T-helper 2 cell (primary cell): ENCODE measurements around the gene SOX5.

Experiments
- DNase-seq, 5 experiments: peaks; one replicate each; pipeline versions ENCODE4 v3.0.0 to v3.0.0-alpha.2; 2012 to 2022

SOX5 gene

DNA sequence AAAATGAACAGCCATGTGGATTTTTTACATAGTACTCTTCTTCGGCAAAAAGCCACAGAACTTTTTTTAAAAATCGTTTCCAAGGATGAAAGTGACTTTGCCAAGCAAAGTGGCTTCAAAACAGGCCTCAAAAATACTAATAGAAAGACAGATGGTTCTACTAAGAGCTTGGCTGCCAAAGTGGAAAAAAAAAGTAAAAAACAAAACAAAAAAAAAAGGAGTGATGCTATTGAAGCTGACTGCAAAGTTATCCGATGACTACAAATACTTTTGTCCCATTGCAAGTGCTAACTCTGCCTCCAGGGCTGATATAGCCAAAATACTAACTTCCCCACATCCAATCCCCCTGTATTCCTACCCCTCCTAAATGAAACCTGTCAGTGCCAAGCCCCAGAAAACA lies 277.6 kb downstream of the SOX5 start:
- no peak for DNase-seq

DNA sequence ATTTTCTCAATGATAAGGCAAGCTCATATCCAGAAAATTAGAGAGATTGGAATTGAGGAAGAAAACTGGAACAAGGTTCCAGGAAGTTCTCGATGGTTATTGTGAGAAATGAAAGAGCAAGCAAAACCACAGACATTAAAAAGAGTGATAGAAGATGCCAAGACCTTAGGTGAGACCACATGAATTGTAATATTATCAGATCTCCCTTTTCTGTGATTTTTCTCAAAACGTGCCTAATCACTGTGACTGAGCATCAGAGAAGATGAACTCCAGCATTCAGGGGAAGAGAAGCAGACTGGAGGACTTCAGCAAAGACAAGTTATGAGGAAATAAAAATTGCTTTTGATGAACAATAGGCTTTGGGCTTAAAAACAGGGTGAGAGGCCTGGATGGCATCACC lies 278.8 kb downstream of the SOX5 start:
- DNase-seq: no peak

DNA sequence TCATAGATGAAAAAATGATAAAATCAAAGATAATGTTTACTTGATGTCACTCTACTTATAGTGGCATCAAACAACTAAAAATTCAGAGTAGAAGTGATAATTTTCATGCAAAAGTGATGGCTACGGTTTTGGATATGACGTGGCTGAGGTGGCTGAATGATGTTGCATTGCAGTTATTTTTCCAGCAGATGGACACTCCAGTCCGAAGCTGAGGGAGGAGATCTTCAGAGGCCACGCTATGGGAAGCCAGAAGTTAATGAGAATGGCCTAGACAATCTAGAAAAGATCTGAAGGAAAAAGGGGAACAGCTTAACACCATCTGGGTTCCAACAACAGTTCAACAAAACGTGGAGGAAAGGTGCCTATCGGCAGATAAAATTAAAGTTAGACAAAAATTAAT lies 279.8 kb downstream of the SOX5 start:
- DNase-seq: no peak

DNA sequence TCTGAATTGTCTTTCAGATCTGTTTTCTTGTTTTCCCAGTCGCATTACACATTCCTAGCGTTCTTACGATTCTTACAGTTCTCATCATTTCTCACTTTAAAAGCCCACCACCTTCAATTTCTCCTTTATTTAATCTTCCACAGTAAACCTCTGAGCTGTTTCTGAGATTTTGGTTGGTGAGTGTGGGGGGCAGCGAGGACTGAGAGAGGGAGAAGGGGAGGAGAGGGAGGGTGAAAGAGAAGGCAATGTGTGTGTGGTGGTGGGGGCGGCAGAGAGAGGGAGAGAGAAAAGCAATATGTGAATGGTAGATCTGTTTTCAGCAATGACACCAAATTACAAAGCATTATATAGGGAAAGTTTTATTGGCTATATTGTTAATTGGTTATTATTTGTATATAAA lies 282.6 kb downstream of the SOX5 start:
- DNase-seq: no peak

DNA sequence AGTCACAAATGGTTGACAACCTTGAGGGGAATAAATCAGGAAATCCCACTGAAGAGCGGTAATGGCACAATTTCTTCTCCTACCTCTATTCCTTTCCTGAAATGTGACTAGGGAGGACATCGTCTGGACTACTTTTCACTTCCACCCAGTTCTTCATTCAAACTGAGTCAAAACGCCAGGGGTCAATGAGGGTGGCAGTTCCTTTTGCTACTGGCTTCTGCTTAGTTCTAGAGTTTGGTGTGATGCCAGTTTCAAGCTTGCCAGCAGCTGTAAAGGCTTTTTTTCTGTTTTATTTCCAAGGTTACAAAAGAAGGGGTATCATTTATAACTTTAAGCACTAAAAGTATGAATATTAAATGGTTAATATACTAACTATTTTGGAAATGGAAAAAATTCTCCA lies 286.5 kb downstream of the SOX5 start:
- DNase-seq: no peak

DNA sequence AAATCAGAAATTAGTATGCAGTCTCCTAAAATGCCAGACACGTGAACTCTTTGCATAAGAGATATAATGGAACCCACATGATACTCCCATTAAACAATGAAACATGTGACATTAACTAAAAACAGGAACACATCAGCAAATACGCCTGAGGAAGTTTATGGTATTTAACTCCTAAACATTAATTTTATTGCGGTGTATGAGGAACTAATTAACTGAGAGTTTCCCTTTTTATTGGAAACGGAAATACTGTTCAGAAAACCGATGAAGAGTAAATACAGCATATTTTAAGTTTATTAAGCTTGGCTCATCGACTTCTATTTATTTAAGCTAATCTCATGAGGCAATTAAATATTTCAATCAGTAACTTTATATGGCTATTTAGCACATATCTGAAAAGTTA lies 290.3 kb downstream of the SOX5 start:
- DNase-seq: no peak

DNA sequence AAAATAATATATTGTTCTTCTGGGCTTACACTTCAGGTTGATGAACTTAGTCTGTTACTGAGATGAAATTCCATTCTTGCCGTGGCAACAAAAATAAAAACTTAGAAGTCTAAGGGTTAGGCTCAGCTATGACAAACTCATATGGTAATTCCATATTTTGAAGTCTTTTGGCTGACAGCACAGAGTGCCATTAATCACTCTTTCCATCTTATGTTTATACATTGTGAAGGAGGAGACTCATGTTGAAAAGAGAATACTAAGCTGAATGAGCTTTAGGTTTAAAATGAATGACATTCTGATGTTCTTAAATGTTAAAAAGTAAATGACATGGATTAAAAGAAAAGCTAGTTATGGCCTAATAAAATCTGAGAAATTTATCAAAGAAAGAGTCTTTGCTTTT lies 291.9 kb downstream of the SOX5 start:
- DNase-seq: no peak

DNA sequence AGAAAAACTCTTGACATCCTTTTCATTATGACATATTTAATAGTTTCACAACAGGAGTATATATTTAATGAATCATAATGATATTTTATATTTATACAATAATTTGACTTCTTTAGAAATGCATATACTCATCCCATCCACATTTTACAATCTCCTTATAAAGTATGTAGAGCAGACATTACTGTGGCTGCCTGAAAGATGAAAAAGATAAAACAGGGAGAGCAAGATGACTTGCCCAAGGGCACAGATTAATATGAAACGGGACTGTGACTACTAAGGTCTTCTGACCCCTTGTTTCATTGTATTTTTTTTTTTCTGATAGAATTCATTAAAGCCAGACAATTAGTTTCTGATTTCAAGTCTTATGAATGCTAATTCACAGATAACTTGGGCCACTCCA lies 293.6 kb downstream of the SOX5 start:
- DNase-seq: no peak

DNA sequence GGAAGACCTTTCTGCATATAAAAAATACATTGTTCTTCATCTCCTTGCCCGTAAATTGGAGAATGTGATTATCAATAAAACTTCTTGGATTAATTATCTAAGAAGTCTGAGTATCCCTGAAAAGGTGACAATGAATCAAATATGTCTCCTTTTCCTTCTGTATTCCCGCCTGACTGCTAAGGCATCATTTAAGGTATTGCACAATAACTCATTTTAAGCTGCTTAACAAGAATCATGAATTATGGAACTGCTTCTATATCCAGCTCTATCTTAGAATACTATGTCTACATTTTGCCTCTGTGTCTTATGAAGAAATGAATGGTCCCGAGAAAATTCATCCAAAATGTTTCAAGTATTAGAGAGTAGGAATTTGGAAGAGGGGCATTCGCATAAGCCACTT lies 294.4 kb downstream of the SOX5 start:
- DNase-seq: no peak

DNA sequence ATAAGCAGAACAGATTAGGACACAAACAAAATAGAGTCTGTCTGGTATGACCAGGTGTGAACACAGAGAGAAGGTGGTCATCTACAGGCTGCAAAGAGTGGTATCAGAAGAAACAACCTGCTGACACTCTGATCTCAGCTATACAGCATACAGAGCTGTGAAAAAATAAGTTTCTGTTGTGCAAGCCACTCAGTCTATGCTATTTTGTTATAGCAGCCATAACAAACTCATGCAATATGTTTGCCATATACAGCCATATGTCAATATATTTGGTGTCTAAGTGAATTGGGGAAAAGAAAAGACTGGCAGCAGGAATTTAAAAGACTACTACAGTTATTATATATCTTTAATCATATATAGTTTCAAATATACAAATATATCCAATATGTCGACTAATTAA lies 300.9 kb downstream of the SOX5 start:
- DNase-seq: no peak

DNA sequence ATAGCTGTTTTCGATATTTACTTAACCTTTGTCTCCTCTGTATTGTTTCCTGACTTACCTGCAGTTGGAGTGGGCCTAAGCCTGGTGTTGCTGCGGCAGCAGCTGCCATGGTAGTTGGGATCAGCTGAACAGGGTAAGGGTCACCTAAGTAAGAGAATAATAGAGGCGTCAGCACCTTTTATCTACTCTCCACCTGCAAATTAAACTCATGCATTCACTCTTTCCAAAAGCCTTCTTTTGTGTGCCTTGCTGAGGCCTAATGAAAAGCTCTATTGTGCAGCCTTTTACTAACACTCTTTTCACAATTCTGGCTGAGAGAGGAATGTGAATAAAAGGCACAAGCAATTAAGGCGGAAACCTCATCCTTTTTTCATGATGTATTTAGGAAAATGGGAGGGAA lies 308.7 kb downstream of the SOX5 start:
- no peak for DNase-seq

DNA sequence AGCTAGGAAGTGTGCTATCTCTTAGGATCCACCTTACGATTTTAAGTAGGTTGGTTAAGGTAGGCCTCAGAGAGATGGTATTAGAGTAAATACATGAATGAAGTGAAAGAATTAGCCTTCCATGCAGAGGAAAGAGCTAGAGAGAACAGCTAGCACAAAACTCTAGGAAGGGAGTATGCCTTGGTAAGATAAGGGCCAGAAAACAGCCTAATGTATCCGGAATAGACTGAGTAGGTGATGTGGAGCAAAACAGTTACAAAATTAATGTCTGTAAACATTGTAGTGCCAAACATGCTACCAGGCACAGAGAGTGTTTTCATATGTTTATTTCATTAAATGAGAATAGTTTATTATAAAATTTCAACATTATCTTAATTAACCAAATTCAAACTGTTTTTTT lies 315.1 kb downstream of the SOX5 start:
- DNase-seq: no peak

DNA sequence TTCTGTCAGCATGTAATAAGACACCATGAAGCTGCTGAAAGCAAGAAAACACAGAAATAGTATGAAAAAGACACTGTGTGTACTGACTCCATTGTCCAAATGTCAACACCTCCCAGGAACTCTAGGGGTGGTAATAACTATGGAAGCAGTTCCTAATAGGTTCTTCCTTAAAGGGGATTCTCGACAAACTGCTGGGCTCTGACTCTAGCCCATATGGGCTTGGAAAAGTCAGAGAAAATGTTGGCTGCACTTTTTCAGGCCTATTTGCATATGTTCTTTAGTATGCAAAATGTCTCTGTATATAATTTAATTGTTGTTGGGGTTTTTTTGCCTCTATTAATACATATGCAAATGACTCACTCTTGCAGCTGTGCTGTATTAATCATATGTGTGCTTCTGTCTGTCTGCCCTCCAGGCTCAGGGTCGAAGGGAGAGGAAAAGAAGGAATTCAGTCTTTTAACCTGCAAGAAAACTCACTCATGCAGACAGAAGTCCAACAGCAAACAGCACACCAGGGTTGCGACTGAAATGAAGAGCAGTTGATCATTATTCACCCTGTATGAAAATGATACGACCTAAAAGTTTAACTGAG lies 317.6 kb downstream of the SOX5 start:
- no peak for DNase-seq

DNA sequence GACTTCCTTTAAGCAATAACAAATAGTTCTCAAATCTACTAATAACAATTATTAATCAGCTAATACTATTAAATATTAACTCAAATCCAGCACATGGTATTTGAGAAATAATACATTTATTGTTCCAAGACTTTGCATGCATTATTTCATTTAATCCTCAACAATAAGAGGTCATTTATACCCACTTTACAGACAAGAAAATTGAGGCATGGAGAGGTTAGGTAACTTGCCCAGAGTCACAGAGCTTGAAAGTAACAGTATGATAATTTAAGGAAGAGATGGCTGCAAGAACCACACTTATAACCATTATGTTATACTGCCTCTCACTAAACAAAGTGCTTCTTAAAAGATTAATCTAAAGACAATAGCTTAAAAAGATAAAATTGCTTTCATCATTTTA lies 318.9 kb downstream of the SOX5 start:
- DNase-seq: no peak

DNA sequence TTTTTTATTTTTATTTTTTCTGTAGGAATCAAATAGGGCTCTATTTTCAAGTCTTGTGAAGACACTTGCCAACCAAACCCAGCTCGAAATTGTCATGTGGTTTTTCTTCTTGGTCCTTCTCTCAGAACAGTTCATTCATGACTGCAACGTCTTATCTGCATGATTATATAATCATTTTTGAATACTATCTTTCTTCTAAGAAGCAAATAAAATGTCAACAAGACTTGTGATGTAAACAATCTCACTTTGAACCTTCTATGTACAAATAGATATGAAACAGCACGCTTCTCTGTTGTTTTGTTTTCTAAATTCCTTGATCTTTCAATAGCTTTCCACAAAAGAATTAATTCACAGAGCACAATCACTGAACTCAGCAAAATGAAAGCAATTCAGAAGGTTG lies 320.7 kb downstream of the SOX5 start:
- no peak for DNase-seq

DNA sequence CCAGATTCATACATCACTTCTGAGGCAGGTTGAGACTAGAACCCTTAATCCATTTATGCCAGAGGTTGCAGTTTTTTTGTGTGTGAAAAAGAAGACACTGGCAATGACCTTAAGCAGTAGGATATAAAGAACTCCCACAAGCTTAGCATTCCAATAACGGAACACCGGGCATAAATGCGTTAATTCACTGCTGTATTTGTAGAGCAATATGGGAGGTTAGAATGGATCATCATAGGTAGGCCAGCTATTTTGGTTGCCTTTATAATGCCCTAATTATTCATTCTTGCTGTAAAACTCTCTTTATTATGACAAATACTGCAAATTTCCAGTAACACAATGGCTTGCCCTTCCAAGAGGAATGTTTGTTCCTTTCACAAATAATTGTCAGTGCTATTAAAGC lies 322.7 kb downstream of the SOX5 start:
- no peak for DNase-seq

DNA sequence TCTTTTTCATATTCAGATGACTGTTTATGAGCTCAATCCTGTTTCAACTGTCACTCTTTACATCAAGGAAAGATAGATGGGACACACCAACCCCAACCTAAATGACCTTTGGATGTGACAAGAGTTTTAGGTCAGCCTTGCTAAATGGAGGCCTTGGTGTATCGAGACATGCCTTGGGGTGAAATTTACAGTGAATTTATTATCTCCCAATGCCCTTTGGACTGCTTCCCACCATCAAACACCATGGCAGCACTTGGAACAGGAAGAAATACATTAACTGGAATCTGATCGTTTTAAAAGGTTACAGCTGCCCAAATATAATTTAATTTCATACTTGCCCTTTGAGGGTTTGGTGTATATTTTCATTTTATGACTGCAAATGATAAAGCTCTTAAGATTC lies 327.6 kb downstream of the SOX5 start:
- DNase-seq: no peak

DNA sequence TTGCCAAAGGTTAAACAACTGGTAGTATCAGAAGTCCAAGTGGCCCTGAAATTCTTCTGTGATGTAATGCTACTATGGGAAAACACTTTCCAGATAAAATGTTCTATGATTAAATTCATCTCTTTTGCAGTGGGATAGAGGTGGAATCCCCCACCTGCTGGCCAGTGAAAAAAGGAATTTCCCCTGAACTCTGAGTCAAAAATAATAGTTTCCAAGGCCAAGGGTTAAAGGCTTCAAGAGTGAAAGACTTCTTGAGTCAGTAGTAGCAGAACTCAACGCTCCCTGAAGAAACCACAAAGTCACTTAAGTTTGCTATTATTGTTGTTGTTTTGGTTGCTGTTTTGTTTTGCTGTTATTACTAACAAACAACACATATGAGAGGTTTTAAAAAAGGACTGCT lies 330.8 kb downstream of the SOX5 start:
- no peak for DNase-seq

DNA sequence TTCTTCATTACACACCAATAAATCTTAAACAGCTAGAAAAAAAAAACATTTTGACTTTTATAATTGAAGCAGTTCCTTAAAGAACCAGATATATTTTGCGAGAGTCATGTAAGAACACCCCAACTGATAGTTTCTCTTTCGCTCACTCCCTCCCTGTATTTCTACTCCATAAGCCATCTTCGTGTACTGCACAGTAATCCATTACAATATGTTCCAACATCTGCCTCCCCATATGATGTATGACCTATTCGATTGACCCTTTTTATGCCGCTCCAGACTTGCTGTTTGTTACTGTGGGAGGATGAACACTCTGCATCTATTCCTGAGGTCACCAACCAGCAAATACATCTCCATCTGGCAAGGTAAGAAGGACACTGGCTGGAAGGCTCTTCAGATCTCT lies 331.7 kb downstream of the SOX5 start:
- no peak for DNase-seq

DNA sequence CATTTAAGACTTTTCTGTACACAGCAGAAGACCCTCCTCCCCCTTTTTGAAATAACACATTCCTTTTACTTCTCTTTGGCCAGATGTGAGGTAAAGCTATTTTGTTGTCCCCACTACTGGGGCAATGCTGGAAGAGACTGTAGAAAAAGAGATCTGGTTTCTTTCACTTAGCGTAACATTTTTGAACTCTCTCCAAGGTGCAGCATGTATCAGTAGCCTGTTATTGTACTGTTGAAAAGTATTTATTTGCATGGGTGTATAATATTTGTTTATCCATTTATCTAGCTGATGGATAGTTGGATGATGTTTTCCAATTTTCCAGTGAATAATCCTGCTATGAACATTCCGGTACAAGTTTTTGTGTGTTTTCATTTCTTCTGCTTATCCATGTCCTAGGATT lies 335.2 kb downstream of the SOX5 start:
- DNase-seq: no peak

DNA sequence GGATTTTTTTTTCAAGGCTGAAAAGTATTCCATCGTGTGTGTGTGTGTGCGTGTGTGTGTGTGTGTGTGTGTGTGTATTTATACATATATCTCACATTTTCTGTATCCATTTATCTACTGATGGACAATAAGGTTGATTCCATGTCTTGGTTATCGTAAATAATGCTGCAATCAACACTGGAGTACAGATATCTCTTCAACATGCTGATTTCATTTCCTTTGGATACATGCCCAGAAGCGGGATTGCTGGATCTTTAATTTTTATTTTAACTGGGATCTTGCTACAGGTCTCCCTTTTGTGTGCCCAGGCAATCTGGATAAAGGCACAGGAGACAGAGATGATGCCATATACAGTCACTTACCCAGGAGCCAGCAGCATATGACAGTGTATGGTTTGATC lies 338.1 kb downstream of the SOX5 start:
- no peak for DNase-seq

DNA sequence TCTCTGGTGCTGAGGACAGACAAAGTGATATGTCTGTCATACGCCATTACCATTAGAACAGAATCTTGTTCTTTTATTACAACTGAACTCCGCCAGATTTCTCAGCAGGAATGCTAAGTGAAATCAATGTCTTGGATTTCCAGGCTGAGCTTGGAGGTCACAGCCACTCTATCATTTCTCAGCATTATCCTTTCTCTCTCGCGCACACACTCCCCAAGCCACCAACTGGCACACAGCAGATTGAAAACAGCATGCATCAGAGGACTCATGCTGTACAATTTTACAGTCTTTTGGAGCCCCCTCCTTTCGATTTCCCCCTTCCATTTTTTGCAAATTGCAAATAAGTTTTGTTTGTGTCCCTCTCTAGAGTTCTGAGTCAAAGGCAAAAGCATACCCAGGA lies 348.6 kb downstream of the SOX5 start:
- DNase-seq: no peak

DNA sequence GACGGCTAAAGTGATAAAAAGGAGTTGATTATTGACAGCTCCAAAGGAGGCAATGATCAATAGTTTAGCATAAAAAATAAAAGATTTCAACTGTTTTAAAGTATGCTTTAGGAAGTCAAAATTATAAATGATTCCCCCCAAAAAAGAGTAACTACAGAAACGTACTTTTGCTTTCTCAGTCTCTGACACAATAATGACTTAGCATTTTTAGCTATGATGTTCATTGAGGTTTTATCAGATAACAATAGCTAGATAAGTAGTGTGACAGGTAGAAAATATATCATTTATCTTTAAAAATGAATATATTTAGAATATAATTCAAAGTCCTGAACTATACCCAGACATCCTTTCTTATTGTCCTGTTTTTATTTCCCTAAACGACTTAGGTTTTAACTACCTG lies 352.9 kb downstream of the SOX5 start:
- no peak for DNase-seq

DNA sequence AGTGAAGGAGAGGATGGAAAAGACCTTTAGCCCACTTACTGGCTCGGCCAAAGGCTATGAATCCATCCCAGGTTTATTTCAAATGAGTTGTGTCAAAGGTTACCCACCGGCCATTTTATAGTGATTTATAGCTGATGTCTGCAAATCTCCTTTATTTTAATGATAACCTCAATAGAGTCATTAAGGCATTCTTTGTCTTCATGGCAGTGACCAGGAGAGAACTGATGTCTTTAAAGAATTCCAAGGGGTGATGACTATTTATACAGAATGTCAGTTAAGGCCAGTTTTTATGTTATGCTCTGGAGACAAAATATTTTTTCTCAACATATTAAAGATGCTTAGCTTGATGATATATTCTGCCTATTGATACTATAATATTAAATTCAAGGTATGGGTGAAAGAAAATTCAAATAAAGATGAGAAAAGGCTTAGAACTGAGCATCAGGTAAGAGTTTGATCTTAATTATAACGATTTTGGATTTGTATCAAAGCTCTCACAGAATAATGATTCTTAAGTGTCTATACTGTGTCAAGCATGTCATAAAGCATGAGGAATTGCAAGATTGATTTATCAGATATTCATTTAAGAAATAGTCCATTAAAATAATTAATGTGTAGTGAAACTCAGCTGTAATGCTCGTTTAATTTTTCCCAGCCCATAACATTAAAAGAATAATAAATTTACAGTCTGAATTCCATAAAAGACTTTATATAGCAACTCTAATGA lies 361.5 kb downstream of the SOX5 start:
- DNase-seq: no peak

DNA sequence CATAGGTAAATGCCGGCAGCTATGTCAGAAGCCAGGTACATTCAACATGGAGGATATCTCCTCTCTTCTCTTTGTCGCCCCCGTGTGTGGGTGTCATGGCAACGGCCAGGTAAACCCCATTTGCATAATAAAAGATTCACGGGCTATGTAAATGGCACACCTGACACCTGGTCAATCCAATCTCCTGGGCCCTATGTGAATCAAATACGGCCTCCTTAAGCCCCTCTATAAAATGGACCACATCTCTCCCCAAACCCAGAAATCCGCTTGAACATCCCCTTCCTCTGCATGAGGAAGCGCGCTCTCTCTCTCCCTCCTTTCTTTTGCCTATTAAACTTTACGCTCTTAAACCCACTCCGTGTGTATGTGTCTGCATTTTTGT lies 363.7 kb downstream of the SOX5 start:
- DNase-seq: no peak
